SU-DHL-6 (cell line): ENCODE measurements around the gene OSBPL5.

ENCODE experiments used
- H2AFZ ChIP-seq: fragments of 200-600 bp; sonication (generic); 2 replicates; pipeline ENCODE4 v1.6.1; 2014; ENCODE audit warnings: low read depth, mild to moderate bottlenecking, moderate library complexity, mixed read lengths, antibody characterized with exemption, low read length; ENCODE audit not compliant: severe bottlenecking
- H3F3A ChIP-seq: fragments of 200-600 bp; shearing (Covaris generic); 2 replicates; pipeline ENCODE4 v1.6.0; 2016; ENCODE audit warnings: antibody characterized with exemption, mild to moderate bottlenecking; ENCODE audit not compliant: insufficient read depth
- H3K27ac ChIP-seq: fragments of 200-600 bp; sonication (generic); 2 replicates; pipeline ENCODE4 v1.5.1; 2016; ENCODE audit warnings: low read depth, mild to moderate bottlenecking, low read length, moderate library complexity, mixed read lengths
- H3K27me3 ChIP-seq: fragments of 200-600 bp; sonication (generic), shearing (Covaris generic); 2 replicates; pipeline ENCODE4 v1.6.0; 2014; ENCODE audit warnings: mild to moderate bottlenecking, low read length
- H3K36me3 ChIP-seq: fragments of 200-600 bp; sonication (generic); 2 replicates; pipeline ENCODE4 v1.6.1; 2014; ENCODE audit warnings: mild to moderate bottlenecking, low read length, mixed read lengths
- H3K4me2 ChIP-seq: fragments of 300-600, 200-600 bp; shearing (Covaris generic), sonication (generic); 2 replicates; pipeline ENCODE4 v1.6.0; 2014; ENCODE audit warnings: low read length, low read depth, mild to moderate bottlenecking; ENCODE audit not compliant: poor library complexity, severe bottlenecking
- H3K4me3 ChIP-seq: fragments of 200-600 bp; sonication (generic); 2 replicates; pipeline ENCODE4 v1.5.1; 2014; ENCODE audit warnings: antibody characterized with exemption, low read length, mild to moderate bottlenecking, mixed read lengths; ENCODE audit not compliant: insufficient read depth, poor library complexity, severe bottlenecking
- H3K79me2 ChIP-seq: fragments of 200-600 bp; sonication (generic); 2 replicates; pipeline ENCODE4 v1.6.1; 2014; ENCODE audit warnings: mild to moderate bottlenecking, low read length, moderate library complexity; ENCODE audit not compliant: insufficient read depth
- H3K9ac ChIP-seq: fragments of 200-600 bp; sonication (generic); 2 replicates; pipeline ENCODE4 v1.7.0; 2014; ENCODE audit warnings: mild to moderate bottlenecking, low read length
- H3K9me2 ChIP-seq: fragments of 200-600 bp; sonication (generic); replicated peaks from 2 replicates; pipeline ENCODE4 v1.6.1; 2014; ENCODE audit warnings: low read length; ENCODE audit not compliant: insufficient read depth
- H3K9me3 ChIP-seq: fragments of 200-600 bp; sonication (generic); 2 replicates; pipeline ENCODE4 v1.6.1; 2014; ENCODE audit warnings: low read length, mixed read lengths; ENCODE audit not compliant: insufficient read depth
- H4K20me1 ChIP-seq: fragments of 200-600 bp; sonication (generic); 2 replicates; pipeline ENCODE4 v1.6.1; 2014; ENCODE audit warnings: low read depth, mild to moderate bottlenecking, antibody characterized with exemption, low read length, moderate library complexity, mixed read lengths
- EZH2phosphoT487 ChIP-seq: fragments of 200-600 bp; sonication (generic), shearing (Covaris generic); conservative IDR thresholded peaks from 2 replicates; pipeline ENCODE4 v1.6.1; 2018; ENCODE audit warnings: mild to moderate bottlenecking, antibody characterized with exemption, low read length, moderate library complexity, mixed read lengths
- TF ChIP-seq, protein P1 (sequence below): fragments of 200-600 bp; sonication (generic); IDR thresholded peaks from one replicate; pipeline ENCODE4 v1.5.1; 2017; ENCODE audit warnings: antibody characterized with exemption, mild to moderate bottlenecking, low read length, moderate library complexity; ENCODE audit not compliant: insufficient read depth, poor library complexity, severe bottlenecking

The OSBPL5 gene

DNA sequence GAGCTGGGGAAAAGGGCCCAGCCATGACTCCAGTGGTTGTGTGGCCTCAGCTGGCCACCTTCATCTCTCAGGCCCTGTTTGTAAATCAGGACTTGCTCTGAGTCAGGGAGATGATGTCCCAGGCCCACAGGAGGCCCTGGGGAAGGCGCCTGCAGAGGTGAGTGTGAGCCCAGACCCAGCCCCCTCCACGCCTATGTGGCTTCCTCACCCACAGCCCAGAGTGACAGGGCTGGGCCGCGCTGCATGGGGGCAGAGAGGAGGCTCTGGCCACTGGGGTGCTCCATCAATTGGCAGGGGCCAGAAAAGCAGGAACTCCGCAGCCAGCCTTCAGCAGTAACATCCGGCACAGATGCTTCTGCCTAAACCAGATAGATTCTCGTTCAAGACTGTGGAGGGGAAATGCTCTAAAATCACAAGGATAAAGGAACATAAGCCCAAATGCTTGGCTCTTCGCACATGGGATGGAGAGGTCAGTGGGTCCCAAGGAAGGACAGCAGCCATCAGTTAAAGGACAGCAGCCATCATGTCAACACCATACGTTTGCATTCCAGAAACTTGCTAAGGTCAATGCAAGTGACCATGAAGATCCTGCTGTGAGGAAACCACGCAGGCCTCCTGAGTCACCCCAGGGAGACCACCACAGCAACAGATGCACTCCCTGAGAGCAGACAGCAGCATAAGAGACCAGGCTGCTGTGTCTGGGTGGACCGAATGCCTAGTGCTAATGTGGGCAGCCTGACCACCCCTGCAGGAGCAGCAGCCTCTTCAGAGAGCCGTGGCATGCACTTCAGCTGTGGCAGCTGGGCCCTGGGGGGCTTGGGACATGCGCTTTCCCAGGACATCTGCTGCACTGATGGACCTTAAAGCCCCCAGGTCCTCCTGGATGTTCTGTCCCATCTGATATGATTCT lies 28.3 kb downstream of the OSBPL5 start:
- H3K79me2 ChIP-seq: no peaks in the 10 kb centered on the region
- no peak overlapping the region for H3K27ac ChIP-seq
- H3K4me2 ChIP-seq: no peak overlapping the region
- no peak for TF ChIP-seq EZH2phosphoT487
- TF ChIP-seq, protein P1, sequence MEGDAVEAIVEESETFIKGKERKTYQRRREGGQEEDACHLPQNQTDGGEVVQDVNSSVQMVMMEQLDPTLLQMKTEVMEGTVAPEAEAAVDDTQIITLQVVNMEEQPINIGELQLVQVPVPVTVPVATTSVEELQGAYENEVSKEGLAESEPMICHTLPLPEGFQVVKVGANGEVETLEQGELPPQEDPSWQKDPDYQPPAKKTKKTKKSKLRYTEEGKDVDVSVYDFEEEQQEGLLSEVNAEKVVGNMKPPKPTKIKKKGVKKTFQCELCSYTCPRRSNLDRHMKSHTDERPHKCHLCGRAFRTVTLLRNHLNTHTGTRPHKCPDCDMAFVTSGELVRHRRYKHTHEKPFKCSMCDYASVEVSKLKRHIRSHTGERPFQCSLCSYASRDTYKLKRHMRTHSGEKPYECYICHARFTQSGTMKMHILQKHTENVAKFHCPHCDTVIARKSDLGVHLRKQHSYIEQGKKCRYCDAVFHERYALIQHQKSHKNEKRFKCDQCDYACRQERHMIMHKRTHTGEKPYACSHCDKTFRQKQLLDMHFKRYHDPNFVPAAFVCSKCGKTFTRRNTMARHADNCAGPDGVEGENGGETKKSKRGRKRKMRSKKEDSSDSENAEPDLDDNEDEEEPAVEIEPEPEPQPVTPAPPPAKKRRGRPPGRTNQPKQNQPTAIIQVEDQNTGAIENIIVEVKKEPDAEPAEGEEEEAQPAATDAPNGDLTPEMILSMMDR: no peak
- H3K27me3 ChIP-seq: no peaks in the 10 kb centered on the region
- H3K4me3 ChIP-seq: no peak overlapping the region
- no peaks in the 10 kb centered on the region for H4K20me1 ChIP-seq
- no peaks in the 10 kb centered on the region for H3K9me2 ChIP-seq
- no peak overlapping the region for H2AFZ ChIP-seq
- H3F3A ChIP-seq: no peaks in the 10 kb centered on the region
- H3K36me3 ChIP-seq: no peaks in the 10 kb centered on the region
- H3K9ac ChIP-seq: no peak overlapping the region
- H3K9me3 ChIP-seq: no peaks in the 10 kb centered on the region

DNA sequence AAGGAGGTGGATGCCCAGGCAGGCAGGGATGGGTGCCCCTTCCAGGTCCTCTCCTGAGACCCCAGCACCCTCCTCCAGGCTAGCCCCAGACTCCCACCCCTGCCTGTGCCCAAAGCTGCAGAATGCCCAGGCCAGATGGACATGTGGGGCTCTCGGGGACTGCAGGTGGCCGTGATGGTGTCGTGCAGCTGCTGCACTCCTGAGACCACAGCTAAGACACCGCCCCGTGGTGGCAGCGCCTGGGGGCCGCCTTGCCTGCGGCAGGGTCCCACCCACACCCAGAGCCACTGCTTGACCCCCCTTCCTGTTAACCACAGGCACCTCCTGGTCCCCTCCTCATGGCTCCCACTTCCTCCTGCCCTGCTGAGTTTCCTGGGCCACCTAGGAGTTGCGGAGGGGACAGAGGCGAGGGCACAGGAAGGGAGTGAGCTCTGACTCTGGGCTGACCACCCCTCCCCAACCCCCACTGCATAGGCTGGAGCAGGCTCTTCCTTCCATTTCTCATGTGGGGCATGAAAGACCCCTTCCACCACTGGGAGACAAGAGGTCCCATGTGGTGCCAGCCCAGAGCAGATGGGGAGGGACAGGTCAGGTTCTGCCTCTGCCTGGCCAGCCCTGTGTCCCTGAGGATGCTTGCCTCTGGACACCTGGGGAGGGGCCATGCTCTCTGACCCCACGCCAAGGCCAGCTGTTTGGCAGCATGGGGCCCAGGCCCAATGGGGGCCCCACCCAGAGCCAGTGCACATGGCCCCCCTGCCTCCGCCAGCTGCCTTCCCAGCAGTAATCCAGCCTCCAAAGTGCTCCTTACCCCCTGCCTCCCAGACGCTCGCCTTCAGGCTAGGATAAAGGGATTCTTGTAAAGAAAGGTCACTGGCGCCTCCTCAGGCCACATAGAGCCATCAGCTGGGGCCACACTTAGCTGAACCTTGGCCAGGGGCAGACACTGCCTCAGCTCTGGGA lies 29.3 kb downstream of the OSBPL5 start:
- Histone ChIP-seq H3F3A (no peaks in the 10 kb centered on the region), H3K9ac (no peak overlapping the region), H3K9me3 (no peaks in the 10 kb centered on the region), H3K36me3 (no peaks in the 10 kb centered on the region), H3K4me2 (no peak overlapping the region), H3K4me3 (no peak overlapping the region), H4K20me1 (no peaks in the 10 kb centered on the region), H3K9me2 (no peaks in the 10 kb centered on the region), H3K27ac (no peak overlapping the region), H3K79me2 (no peaks in the 10 kb centered on the region), H3K27me3 (no peaks in the 10 kb centered on the region), H2AFZ (no peak overlapping the region)
- TF ChIP-seq EZH2phosphoT487: no peak
- TF ChIP-seq, protein P1: no peak

DNA sequence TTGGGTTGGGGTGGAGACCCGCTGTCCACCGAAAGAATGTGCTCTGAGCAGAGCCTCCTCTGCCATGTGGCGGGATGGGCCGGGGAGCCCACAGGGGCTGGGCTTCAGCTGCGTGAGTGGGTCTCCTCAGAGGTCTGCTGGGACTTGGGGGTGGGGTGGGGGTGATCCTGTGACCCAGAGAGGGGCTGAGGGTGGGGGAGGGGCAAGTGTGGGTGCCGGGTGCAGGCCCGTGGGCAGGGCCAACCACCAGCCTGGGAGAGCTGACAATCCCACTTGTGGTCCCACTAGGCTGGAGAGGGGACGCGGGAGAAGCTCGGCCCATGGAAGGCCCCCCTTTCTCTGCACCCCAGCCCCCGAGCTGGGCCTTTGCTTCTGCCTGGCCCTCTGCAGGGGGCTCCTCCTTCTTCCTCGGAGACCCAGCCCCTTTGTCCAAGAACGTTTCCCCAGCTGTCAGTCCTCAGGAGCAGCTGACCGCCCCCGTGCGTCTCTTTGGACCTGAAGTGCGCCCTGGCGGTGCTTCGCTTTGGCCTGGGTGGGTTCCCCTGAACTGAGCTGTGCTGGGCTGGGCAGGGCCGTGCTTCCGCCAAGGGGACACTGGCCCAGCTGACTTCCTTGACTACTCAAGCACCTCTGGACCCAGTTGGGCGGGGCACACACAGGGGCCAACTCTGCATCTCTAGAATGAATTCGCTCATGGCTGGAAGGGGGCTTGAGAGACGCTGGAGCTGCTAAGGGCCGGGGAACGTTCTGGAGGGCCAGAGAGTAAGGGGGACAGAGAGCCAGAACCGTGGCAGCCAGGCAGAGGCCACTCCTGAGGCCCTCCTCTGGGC lies 30.2 kb downstream of the OSBPL5 start:
- H3K27me3 ChIP-seq: no peaks in the 10 kb centered on the region
- no peak overlapping the region for H2AFZ ChIP-seq
- H3K79me2 ChIP-seq: no peaks in the 10 kb centered on the region
- H3K4me3 ChIP-seq: no peak overlapping the region
- no peak overlapping the region for H3K9ac ChIP-seq
- H4K20me1 ChIP-seq: no peaks in the 10 kb centered on the region
- H3K9me2 ChIP-seq: no peaks in the 10 kb centered on the region
- no peak overlapping the region for H3K4me2 ChIP-seq
- no peaks in the 10 kb centered on the region for H3K9me3 ChIP-seq
- no peaks in the 10 kb centered on the region for H3F3A ChIP-seq
- no peak for TF ChIP-seq EZH2phosphoT487
- TF ChIP-seq, protein P1: no peak
- H3K36me3 ChIP-seq: no peaks in the 10 kb centered on the region
- H3K27ac ChIP-seq: no peak overlapping the region
